Measurements from ENCODE around the gene GARIN5B. TPM values are rescaled to one million over a fixed set of nuclear protein-coding genes. Genes with fewer than 3 reads are reported as not detected.
A peak's percentile ranks its signal among the peaks of the same experiment; 100 is the strongest.

The GARIN5B gene
- total and polyA plus RNA-seq, 2 of the 8 experiments (the other 6 are each of a cell fraction or from before 2014, with no cell fraction given): 0.03 TPM; not detected in 1

DNA sequence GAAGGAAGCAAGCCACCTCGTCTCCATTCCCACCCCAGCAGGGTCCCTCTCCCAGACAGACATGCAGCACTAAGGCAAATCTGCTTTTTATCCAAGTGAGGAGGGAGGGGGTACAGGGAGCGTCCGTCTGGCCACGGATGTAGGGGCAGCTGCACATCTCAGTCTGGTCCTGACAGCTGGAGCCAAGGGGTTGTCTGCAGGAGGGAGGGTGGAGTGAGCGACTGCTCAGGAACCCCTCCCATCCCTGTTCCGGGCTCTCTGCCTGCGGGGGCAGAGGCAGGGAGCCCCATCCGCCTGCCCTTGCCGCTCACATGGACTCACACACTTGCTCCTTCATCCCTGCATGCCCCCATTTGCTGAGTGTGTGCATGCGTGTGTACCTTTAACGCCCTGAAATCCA, 16.1 kb upstream of the GARIN5B start:
- no peak overlapping the region for H3K18ac ChIP-seq (ENCODE audit: extremely low read depth, low read length)
- FAIRE-seq: no peak
- WGBS, 2 experiments (ENCODE audit: extremely low coverage in 1 of 2, insufficient coverage in 1 of 2, insufficient read length in 1 of 2, insufficient replicate concordance in 2 of 2, low coverage in 1 of 2, low lambda C conversion rate in 2 of 2, missing lambda C conversion rate in 1 of 2): 66% methylated on average over 11 of the region's 11 CpGs; no CpG with 5 or more reads in 1 of the 2 experiments
- H2AK5ac ChIP-seq (ENCODE audit: low read depth, low read length): no peak overlapping the region
- peaks cover 5% of the 10 kb centered on the region; the same call in 1 of the 2 replicates for H3K79me1 ChIP-seq (ENCODE audit: low read depth, low read length)
- peaks cover 5 to 42% (median 27%) of the 10 kb centered on the region in 4 experiments for H3K4me1 ChIP-seq (replicated peaks in 1 of 4; ENCODE audit: control insufficient read depth in 3 of 4, insufficient read depth in 4 of 4, low read length in 3 of 4)
- H3K27me3 ChIP-seq (replicated peaks in 1 of 4; ENCODE audit: control insufficient read depth in 3 of 4, extremely low read depth in 1 of 4, insufficient read depth in 3 of 4, low read length in 3 of 4): peaks cover 0 to 18% (median 15%) of the 10 kb centered on the region in 4 experiments; a peak in 4 of 7 replicates
- no peak overlapping the region for H2AFZ ChIP-seq (ENCODE audit: low read length)
- ChIA-PET POLR2A (ENCODE audit: partially characterized antibody) (interaction anchor here (0.6 to 5.6 kb wide), 9 partner anchors 10 to 45 kb away, joined by 3 to 57 read pairs (median 4); partner anchors contain the start of genes KMT5C and UBE2S), CTCF (ENCODE audit: partially characterized antibody) (interaction anchor here (1.1 to 1.6 kb wide), 3 partner anchors 10 to 78 kb away, joined by 3 read pairs; no protein-coding TSS in a partner anchor)
- H4K20me1 ChIP-seq (replicated peaks in 1 of 2; ENCODE audit: control insufficient read depth in 1 of 2, insufficient read depth in 2 of 2, low read length in 2 of 2): peaks cover 0 to 12% of the 10 kb centered on the region in 2 experiments
- H3K14ac ChIP-seq (ENCODE audit: insufficient read length): no peak overlapping the region
- H3K27ac ChIP-seq (ENCODE audit: low read depth, low read length): no peak overlapping the region
- peak overlapping the region; percentile 65 for H4K91ac ChIP-seq (replicated peaks; ENCODE audit: insufficient read length, low read length)
- peak overlapping the region; percentile 96 for H2BK15ac ChIP-seq (ENCODE audit: low read length)
- H3K9ac ChIP-seq (replicated peaks in 1 of 4; ENCODE audit: extremely low read depth in 1 of 4, low read depth in 3 of 4, low read length in 3 of 4): no peak overlapping the region
- H3K9me3 ChIP-seq (ENCODE audit: insufficient read depth in 2 of 2, low read depth in 1 of 2, low read length in 1 of 2): no peaks in the 10 kb centered on the region
- no peak overlapping the region for H4K8ac ChIP-seq (ENCODE audit: extremely low read depth, insufficient read depth, low read length)
- no peak overlapping the region for H4K5ac ChIP-seq (ENCODE audit: insufficient read length, low read depth, low read length)
- H3K23ac ChIP-seq (ENCODE audit: insufficient read length): no peak overlapping the region
- no peak for DNase-seq (ENCODE audit: low read depth in 1 of 2, low spot score in 2 of 2)
- no peak overlapping the region for H3K56ac ChIP-seq (replicated peaks; ENCODE audit: insufficient read length, low read depth, low read length)
- H2BK12ac ChIP-seq (ENCODE audit: low read depth, low read length): 0 out of 2 replicates have a peak overlapping the region, but pooled peaks have one; percentile 19
- H3K4ac ChIP-seq (replicated peaks; ENCODE audit: insufficient read length, low read depth, low read length): peak overlapping the region; percentile 53
- H2BK20ac ChIP-seq (ENCODE audit: low read length): no peak overlapping the region
- no peaks in the 10 kb centered on the region for H3K36me3 ChIP-seq (ENCODE audit: control insufficient read depth in 2 of 4, insufficient read depth in 4 of 4, low read length in 3 of 4)
- no peaks in the 10 kb centered on the region for H3K79me2 ChIP-seq (ENCODE audit: control insufficient read depth in 1 of 2, insufficient read depth in 2 of 2, low read length in 2 of 2)
- peaks cover 26% of the 10 kb centered on the region for H3K23me2 ChIP-seq (ENCODE audit: low read depth, low read length)
- H3K4me3 ChIP-seq (ENCODE audit: extremely low read depth in 1 of 4, insufficient read depth in 2 of 4, low read depth in 3 of 4, low read length in 4 of 4): no peak overlapping the region
- no peak overlapping the region for H2BK120ac ChIP-seq (replicated peaks; ENCODE audit: low read depth, low read length)
- no peak overlapping the region; a peak in 1 of 4 replicates for H3K4me2 ChIP-seq (ENCODE audit: insufficient read depth in 1 of 2, low read depth in 2 of 2, low read length in 2 of 2)
- no peak overlapping the region for H2BK5ac ChIP-seq (ENCODE audit: low read depth, low read length)
- TF ChIP-seq CHD1 (IDR thresholded peaks at IDR 0.05; ENCODE audit: low read depth, low read length) (no peak), SRF (IDR thresholded peaks at IDR 0.05; ENCODE audit: low read depth, low read length) (no peak), SP1 (IDR thresholded peaks at IDR 0.05; ENCODE audit: low read depth, low read length) (no peak), SP4 (IDR thresholded peaks at IDR 0.05; ENCODE audit: low read length) (no peak), TBP (IDR thresholded peaks at IDR 0.05; ENCODE audit: low read depth, low read length) (no peak), TEAD4 (IDR thresholded peaks at IDR 0.05; ENCODE audit: low read depth, low read length) (no peak), GABPA (IDR thresholded peaks at IDR 0.05; ENCODE audit: borderline replicate concordance, insufficient read depth, low read length) (no peak), RXRA (IDR thresholded peaks at IDR 0.05; ENCODE audit: insufficient read depth, low read depth, low read length) (no peak), SAP30 (IDR thresholded peaks at IDR 0.05; ENCODE audit: insufficient read depth, insufficient replicate concordance, low read length) (no peak)
- TF ChIP-seq, protein P1, sequence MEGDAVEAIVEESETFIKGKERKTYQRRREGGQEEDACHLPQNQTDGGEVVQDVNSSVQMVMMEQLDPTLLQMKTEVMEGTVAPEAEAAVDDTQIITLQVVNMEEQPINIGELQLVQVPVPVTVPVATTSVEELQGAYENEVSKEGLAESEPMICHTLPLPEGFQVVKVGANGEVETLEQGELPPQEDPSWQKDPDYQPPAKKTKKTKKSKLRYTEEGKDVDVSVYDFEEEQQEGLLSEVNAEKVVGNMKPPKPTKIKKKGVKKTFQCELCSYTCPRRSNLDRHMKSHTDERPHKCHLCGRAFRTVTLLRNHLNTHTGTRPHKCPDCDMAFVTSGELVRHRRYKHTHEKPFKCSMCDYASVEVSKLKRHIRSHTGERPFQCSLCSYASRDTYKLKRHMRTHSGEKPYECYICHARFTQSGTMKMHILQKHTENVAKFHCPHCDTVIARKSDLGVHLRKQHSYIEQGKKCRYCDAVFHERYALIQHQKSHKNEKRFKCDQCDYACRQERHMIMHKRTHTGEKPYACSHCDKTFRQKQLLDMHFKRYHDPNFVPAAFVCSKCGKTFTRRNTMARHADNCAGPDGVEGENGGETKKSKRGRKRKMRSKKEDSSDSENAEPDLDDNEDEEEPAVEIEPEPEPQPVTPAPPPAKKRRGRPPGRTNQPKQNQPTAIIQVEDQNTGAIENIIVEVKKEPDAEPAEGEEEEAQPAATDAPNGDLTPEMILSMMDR (IDR thresholded peaks at IDR 0.05; ENCODE audit: control extremely low read depth in 1 of 3, insufficient read depth in 1 of 3, low read depth in 1 of 3, low read length in 3 of 3): no peak
- TF ChIP-seq, protein P2, sequence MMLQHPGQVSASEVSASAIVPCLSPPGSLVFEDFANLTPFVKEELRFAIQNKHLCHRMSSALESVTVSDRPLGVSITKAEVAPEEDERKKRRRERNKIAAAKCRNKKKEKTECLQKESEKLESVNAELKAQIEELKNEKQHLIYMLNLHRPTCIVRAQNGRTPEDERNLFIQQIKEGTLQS (IDR thresholded peaks at IDR 0.05; ENCODE audit: insufficient read depth, low read depth, low read length): no peak

Measured in H1 (cell line).